Upper lobe of right lung (tissue), 1 donor: ENCODE data around the gene XKR7. TPM values are rescaled to one million over a fixed set of nuclear protein-coding genes. Genes with fewer than 3 reads are reported as not detected.
"Not testable (repeated sequence)": the region's sequence is repeated elsewhere in the genome, so short reads cannot be mapped to it uniquely, and the experiment has no call there.

Experiments
- ATAC-seq: fragments of 200-7000 bp; cut with Tn5 transposase; one replicate; pipeline ENCODE4 v1.9.1; 2020; ENCODE audit warnings: mild to moderate bottlenecking, moderate library complexity
- DNase-seq: peaks from one replicate; pipeline ENCODE4 v3.0.0-alpha.2; 2020
- H3K27ac ChIP-seq: fragments of 200-600 bp; one replicate; pipeline ENCODE4 v1.8.0; 2022
- H3K27me3 ChIP-seq: fragments of 200-600 bp; one replicate; pipeline ENCODE4 v1.8.0; 2022; ENCODE audit warnings: mild to moderate bottlenecking
- H3K36me3 ChIP-seq: fragments of 200-600 bp; one replicate; pipeline ENCODE4 v1.8.0; 2022
- H3K4me1 ChIP-seq: fragments of 200-600 bp; one replicate; pipeline ENCODE4 v1.8.0; 2022
- H3K4me3 ChIP-seq: fragments of 200-600 bp; one replicate; pipeline ENCODE4 v1.8.0; 2022; ENCODE audit warnings: mild to moderate bottlenecking
- H3K9me3 ChIP-seq: fragments of 200-600 bp; one replicate; pipeline ENCODE4 v1.8.0; 2022
- CTCF ChIP-seq: fragments of 200-600 bp; IDR thresholded peaks from one replicate; pipeline ENCODE4 v1.8.0; 2022; ENCODE audit warnings: antibody characterized with exemption
- intact Hi-C: fragments of 100-400 bp; cut with DNase I; formaldehyde crosslinking; loops from one replicate; pipeline ENCODE4 v1.11.0; 2022
- total RNA-seq: library from RNA; stranded (reverse); fragmentation: NEBNext Ultra II Directional; extraction: Animal tissue kit (Norgen Biotek cat#: 25700); gene quantifications from one replicate; pipeline ENCODE4 v1.2.1, GENCODE V29; 2021
- donor health status: DM: no; HTN: yes; CAD: no; lungs with severe emphysema.

The XKR7 gene
- total RNA-seq, 1 donor from 2014 or later: 0.09 TPM

GRCh38 chr20:32033316-32033715, 65.4 kb downstream of the XKR7 start:
- Histone ChIP-seq H3K9me3 (no peaks in the 10 kb centered on the region), H3K36me3 (no peaks in the 10 kb centered on the region), H3K4me3 (no peak overlapping the region), H3K27ac (no peak overlapping the region), H3K27me3 (peaks cover 9% of the 10 kb centered on the region), H3K4me1 (peaks cover 15% of the 10 kb centered on the region)
- no peak for ATAC-seq
- intact Hi-C loops: no loop called here
- no peak for DNase-seq
- TF ChIP-seq CTCF: no peak

- DNase-seq, H3K4me3 ChIP-seq, H3K36me3 ChIP-seq, H3K9me3 ChIP-seq, intact Hi-C loops, ATAC-seq, H3K27ac ChIP-seq: not testable (repeated sequence)
- H3K27me3 ChIP-seq: peaks cover 13% of the 10 kb centered on the region
- H3K4me1 ChIP-seq: peaks cover 15% of the 10 kb centered on the region
These were observed 65.8 kb downstream of the XKR7 start for GRCh38 chr20:32033721-32034120.

GRCh38 chr20:32034581-32035425, 66.9 kb downstream of the XKR7 start:
- H3K4me3 ChIP-seq: no peak overlapping the region
- intact Hi-C loops: no loop called here
- no peaks in the 10 kb centered on the region for H3K36me3 ChIP-seq
- DNase-seq (no peak), ATAC-seq (peak; percentile 62)
- no peak for TF ChIP-seq CTCF
- H3K27ac ChIP-seq: no peak overlapping the region
- peaks cover 15% of the 10 kb centered on the region for H3K4me1 ChIP-seq
- no peaks in the 10 kb centered on the region for H3K9me3 ChIP-seq
- H3K27me3 ChIP-seq: peaks cover 18% of the 10 kb centered on the region

GRCh38 chr20:32035426-32035779, 67.5 kb downstream of the XKR7 start:
- TF ChIP-seq CTCF: no peak
- no peak for DNase-seq
- intact Hi-C loops: no loop called here
- Histone ChIP-seq H3K4me3 (no peak overlapping the region), H3K36me3 (no peaks in the 10 kb centered on the region), H3K4me1 (peaks cover 15% of the 10 kb centered on the region), H3K9me3 (no peaks in the 10 kb centered on the region), H3K27ac (no peak overlapping the region), H3K27me3 (peaks cover 18% of the 10 kb centered on the region)
- ATAC-seq: no peak

GRCh38 chr20:32036252-32036651, 68.3 kb downstream of the XKR7 start:
- Histone ChIP-seq H3K27ac (no peak overlapping the region), H3K27me3 (peaks cover 18% of the 10 kb centered on the region), H3K36me3 (no peaks in the 10 kb centered on the region), H3K4me1 (peaks cover 12% of the 10 kb centered on the region), H3K9me3 (no peaks in the 10 kb centered on the region), H3K4me3 (no peak overlapping the region)
- DNase-seq (no peak), ATAC-seq (no peak)
- intact Hi-C loops: no loop called here
- no peak for TF ChIP-seq CTCF

GRCh38 chr20:32036716-32037485, 69.0 kb downstream of the XKR7 start:
- no peak overlapping the region for H3K27ac ChIP-seq
- intact Hi-C loops: no loop called here

More at GRCh38 chr20:32036716-32037485, 69.0 kb downstream of the XKR7 start:
- Histone ChIP-seq H3K4me3 (no peak overlapping the region), H3K36me3 (no peaks in the 10 kb centered on the region), H3K27me3 (peaks cover 18% of the 10 kb centered on the region), H3K4me1 (peaks cover 7% of the 10 kb centered on the region), H3K9me3 (no peaks in the 10 kb centered on the region)
- no peak for TF ChIP-seq CTCF
- DNase-seq (no peak), ATAC-seq (no peak)
